NCI-H774 (cell line): ENCODE data around the gene PTPRN2.
"Not testable (repeated sequence)": the region's sequence is repeated elsewhere in the genome, so short reads cannot be mapped to it uniquely, and the experiment has no call there.

Source experiments
- DNase-seq: peaks from one replicate; lab custom pipeline; 2025; lab: John Stamatoyannopoulos, UW

The PTPRN2 gene

GRCh38 chr7:158532093-158532627 lies 55.5 kb downstream of the PTPRN2 start:
- DNase-seq: no peak

DNA sequence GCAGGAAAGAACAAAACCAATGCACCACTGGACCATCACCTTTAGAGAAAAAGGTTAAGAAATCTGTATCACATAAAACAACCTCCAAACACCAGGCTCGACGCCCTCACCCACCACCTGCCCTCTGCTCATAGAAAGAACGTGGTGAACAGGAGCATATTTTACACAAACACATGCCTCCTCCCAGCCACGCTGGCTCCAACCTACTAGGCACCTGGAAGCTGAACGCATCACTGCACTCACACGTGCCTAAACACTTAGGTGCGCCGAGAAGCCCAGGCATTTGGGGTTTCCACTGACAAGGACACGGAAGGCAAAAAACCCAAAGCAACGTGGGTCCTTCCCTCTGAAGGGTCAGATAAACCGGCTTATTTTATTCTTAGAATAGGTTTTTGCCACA lies 56.0 kb downstream of the PTPRN2 start:
- peak; percentile 2 for DNase-seq

DNA sequence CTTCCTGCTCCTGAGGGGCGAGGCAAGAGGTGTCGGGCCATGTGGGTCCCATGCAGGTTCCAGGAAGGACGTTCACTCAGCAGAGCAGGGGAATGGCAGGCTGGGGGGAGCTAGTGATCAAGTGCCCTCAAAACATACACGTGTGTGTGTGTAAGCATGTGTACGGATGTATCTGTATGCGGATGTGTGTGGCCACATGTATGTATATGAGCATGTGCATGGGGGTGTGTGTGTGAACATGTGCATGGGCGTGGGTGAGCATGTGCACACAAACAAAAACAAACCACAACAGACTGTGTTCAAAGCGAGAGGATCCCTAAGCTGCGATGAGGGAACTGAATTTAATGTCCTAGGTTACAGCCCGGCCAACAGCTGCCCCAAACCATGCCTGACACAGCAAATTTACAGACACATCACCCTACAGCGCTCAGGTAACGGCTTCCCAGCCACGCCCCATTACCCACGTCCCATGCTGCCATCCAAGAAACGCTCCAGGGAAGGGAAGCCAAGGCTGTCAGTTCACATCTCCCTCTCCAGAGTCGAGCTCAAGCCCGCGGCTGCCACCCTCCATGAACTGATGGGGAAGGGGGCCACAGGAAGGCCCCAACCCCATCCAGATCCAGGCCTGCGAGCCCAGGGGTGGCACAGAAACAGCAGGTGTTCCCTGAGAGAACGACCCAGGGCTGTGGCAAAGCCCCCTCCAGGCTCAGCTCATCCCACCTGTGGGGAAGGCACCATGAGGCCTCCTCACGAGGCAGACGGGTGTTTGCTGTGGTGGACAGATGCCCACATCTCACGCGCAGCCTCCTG lies 56.6 kb downstream of the PTPRN2 start:
- no peak for DNase-seq

DNA sequence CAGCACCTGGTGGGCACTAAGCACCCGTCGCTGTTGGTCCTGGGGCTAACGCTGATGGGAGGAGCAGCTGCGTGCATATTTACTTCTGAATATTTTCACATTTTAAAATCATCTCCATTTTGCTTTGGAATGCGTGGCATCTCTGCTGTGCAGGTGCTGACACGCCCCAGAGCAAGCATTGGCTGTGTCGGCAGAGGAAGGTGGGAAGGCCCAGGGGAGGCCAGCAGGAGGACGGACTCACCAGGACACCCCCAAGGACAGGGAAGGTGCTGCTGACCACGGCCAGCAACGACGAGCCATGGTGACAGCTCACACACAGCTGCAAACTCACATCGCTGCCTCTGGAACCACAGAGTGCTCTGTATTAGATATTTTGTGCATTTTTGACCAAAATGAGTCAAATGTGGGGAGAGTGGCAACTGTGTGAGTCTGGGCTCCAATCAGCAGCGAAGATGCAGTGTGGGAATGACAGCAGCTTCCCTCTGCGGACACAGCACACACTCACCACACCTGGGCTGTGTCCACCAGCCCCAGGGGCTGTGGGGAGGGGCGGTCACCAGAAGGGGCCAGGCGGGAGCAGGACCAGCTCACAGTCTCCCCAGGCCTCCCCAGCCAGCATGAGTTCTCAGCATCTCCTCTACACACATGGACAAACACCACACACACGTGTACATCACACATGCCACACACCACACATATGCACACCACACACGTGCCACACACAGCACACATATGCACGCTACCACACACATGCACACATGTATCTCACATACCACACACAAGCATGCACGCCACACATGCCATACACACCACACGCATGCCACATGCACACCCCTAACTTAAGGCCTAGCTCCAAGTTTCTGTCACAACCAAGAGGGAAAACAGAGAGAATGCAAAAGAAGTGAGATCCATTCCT lies 58.2 kb downstream of the PTPRN2 start:
- no peak for DNase-seq

GRCh38 chr7:158527915-158528502 lies 59.6 kb downstream of the PTPRN2 start:
- no peak for DNase-seq

DNA sequence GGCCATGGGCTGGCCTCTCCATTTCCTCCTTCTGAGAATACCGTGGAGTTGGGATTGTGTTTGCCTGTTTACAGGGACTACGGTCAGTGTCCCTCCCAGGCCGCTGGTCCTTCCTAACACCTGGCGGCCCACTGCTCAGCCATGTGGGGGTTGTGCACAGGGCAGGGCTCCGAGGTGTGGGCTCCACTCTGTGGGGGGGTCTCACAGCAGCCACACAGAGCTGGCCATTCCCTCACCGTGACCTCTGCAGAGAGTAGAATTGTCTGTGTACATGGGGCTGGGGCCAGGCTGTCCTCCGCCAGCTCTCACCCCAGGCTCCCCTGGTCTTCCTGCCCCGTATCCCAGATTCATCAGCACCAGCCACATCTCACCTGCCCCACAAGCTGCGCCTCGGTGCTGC lies 60.1 kb downstream of the PTPRN2 start:
- no peak for DNase-seq

DNA sequence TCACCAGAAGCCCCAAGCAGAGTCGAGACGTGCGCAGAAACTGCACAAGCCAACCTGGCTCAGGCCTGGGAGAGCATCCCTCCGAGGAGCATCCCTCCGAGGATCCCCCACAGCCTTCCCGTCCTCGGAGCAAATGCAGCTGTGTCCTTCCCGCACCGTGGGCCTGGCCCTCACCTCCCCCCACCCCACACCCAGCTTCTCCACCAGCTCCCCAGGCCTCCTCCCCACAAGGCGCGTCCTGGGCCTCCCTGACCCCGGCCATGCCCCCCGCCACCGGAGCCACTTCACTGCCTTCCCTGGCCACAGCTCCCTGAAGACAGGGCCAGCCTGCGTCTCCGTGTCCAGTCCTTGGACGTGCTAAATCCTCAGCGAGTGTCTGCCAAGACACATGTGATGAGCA lies 60.6 kb downstream of the PTPRN2 start:
- DNase-seq: no peak

GRCh38 chr7:158526531-158526930 lies 61.1 kb downstream of the PTPRN2 start:
- DNase-seq: no peak

- DNase-seq: no peak
Observed at GRCh38 chr7:158525648-158526484, 61.8 kb downstream of the PTPRN2 start.

GRCh38 chr7:158524749-158525635 lies 62.6 kb downstream of the PTPRN2 start:
- no peak for DNase-seq

- DNase-seq: peak; percentile 53
Observed at GRCh38 chr7:158524286-158524685, 63.3 kb downstream of the PTPRN2 start.

DNA sequence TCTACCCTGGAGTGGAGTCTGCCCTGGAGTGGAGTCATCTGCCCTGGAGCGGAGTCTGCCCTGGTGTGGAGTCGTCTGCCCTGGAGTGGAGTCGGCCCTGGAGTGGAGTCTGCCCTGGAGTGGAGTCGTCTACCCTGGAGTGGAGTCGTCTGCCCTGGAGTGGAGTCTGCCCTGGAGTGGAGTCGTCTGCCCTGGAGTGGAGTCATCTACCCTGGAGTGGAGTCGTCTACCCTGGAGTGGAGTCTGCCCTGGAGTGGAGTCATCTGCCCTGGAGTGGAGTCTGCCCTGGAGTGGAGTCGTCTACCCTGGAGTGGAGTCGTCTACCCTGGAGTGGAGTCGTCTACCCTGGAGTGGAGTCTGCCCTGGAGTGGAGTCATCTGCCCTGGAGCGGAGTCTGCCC lies 63.7 kb downstream of the PTPRN2 start:
- DNase-seq: peak; percentile 38

GRCh38 chr7:158523165-158523856 lies 64.3 kb downstream of the PTPRN2 start:
- DNase-seq: peak; percentile 33

- not testable (repeated sequence) for DNase-seq
Observed at GRCh38 chr7:158521795-158522194, 65.8 kb downstream of the PTPRN2 start.

DNA sequence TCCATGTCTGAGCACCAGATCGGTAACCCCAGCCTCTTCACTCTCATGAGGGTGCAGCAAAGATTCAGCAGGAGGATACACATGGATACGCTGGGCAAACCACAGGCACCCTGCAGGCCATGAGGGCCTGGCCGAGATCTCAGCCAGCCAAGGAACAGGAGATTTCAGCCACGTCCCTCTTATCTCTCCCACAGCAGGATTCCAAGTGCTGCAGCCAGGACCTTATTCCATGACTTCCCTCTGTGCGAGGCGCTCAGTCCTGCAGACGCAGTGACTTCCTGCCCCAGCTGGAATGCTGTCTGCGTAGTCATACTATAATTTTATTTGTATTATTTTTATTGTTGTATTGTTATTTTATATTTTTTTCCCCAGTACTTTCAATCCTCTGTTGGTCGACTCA lies 66.8 kb downstream of the PTPRN2 start:
- no peak for DNase-seq

GRCh38 chr7:158519633-158520174 lies 67.9 kb downstream of the PTPRN2 start:
- DNase-seq: no peak

- DNase-seq: no peak
Observed at GRCh38 chr7:158518980-158519632, 68.5 kb downstream of the PTPRN2 start.

- DNase-seq: no peak
Observed at GRCh38 chr7:158517571-158517970, 70.1 kb downstream of the PTPRN2 start.

DNA sequence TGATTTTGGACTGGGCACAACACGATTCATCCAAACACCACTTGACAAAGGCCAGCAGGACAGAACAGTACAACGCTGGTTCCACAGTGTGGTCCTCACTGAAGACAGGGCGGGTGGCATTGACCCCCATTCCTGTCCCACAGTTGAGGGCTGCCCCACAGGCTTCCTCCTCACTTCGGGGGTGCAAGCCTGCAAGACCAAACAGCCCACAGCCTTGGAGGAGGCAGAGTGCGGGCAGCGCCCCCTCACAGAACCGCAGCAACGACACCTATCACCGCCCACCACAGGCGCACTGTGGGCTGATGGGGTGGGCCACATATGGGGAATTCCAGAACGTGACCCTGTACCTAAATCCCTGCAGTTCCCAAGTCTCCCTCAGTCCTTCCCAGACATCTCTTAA lies 70.6 kb downstream of the PTPRN2 start:
- no peak for DNase-seq
